ENCODE measurements around the gene VMP1.

- no peak for TF ChIP-seq ZNF639 (tag by site-specific recombination; IDR thresholded peaks at IDR 0.05)
- TF ChIP-seq ZNF121 (tag by site-specific recombination; IDR thresholded peaks at IDR 0.05): no peak
- no peak for TF ChIP-seq ZNF341 (tag by site-specific recombination; IDR thresholded peaks at IDR 0.05; ENCODE audit: low read depth)
- TF ChIP-seq CTCF (tag by site-specific recombination; IDR thresholded peaks at IDR 0.05): no peak
- TF ChIP-seq ZNF138 (tag by site-specific recombination; IDR thresholded peaks at IDR 0.05; ENCODE audit: borderline replicate concordance): no peak
- no peak for TF ChIP-seq REPIN1 (tag by site-specific recombination; IDR thresholded peaks at IDR 0.05; ENCODE audit: low read depth)
- no peak for TF ChIP-seq ZNF24 (tag by site-specific recombination; IDR thresholded peaks at IDR 0.05)
- TF ChIP-seq SP2 (tag by site-specific recombination; IDR thresholded peaks at IDR 0.05): no peak
- TF ChIP-seq WT1 (tag by site-specific recombination; IDR thresholded peaks at IDR 0.05): no peak
- TF ChIP-seq ZNF830 (tag by site-specific recombination; IDR thresholded peaks at IDR 0.05; ENCODE audit: low read depth): no peak
- no peak for TF ChIP-seq AEBP2 (tag by site-specific recombination; IDR thresholded peaks at IDR 0.05; ENCODE audit: borderline replicate concordance)
- TF ChIP-seq KLF9 (tag by site-specific recombination; IDR thresholded peaks at IDR 0.05; ENCODE audit: low read depth): no peak
Observed at GRCh38 chr17:59752922-59753321, 45.5 kb downstream of the VMP1 start.
